ENCODE results near the gene ABCB6. TPM values are rescaled to one million over a fixed set of nuclear protein-coding genes. Genes with fewer than 3 reads are reported as not detected.

ABCB6 gene
- total and polyA plus RNA-seq, 2 donors (not counting 1 experiment from before 2014, with no cell fraction given), result 12.5 to 49.5 TPM

DNA sequence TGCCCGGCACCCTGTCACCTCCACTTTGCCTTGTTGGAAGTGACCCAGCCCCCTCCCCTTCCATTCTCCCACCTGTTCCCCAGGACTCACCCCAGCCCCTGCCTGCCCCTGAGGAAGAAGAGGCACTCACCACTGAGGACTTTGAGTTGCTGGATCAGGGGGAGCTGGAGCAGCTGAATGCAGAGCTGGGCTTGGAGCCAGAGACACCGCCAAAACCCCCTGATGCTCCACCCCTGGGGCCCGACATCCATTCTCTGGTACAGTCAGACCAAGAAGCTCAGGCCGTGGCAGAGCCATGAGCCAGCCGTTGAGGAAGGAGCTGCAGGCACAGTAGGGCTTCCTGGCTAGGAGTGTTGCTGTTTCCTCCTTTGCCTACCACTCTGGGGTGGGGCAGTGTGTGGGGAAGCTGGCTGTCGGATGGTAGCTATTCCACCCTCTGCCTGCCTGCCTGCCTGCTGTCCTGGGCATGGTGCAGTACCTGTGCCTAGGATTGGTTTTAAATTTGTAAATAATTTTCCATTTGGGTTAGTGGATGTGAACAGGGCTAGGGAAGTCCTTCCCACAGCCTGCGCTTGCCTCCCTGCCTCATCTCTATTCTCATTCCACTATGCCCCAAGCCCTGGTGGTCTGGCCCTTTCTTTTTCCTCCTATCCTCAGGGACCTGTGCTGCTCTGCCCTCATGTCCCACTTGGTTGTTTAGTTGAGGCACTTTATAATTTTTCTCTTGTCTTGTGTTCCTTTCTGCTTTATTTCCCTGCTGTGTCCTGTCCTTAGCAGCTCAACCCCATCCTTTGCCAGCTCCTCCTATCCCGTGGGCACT lies 36.2 kb downstream of the ABCB6 start:
- no peak overlapping the region for H3K27ac ChIP-seq (ENCODE audit: insufficient read depth, low read length)
- no peaks in the 10 kb centered on the region for H3K27me3 ChIP-seq (ENCODE audit: control insufficient read depth, insufficient read depth, low read length)
- TF ChIP-seq EZH2 (IDR thresholded peaks at IDR 0.05; ENCODE audit: low read length, missing control alignments), result no peak
- TF ChIP-seq, protein P1, sequence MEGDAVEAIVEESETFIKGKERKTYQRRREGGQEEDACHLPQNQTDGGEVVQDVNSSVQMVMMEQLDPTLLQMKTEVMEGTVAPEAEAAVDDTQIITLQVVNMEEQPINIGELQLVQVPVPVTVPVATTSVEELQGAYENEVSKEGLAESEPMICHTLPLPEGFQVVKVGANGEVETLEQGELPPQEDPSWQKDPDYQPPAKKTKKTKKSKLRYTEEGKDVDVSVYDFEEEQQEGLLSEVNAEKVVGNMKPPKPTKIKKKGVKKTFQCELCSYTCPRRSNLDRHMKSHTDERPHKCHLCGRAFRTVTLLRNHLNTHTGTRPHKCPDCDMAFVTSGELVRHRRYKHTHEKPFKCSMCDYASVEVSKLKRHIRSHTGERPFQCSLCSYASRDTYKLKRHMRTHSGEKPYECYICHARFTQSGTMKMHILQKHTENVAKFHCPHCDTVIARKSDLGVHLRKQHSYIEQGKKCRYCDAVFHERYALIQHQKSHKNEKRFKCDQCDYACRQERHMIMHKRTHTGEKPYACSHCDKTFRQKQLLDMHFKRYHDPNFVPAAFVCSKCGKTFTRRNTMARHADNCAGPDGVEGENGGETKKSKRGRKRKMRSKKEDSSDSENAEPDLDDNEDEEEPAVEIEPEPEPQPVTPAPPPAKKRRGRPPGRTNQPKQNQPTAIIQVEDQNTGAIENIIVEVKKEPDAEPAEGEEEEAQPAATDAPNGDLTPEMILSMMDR (conservative IDR thresholded peaks at IDR 0.05 in 1 of 2, IDR thresholded peaks at IDR 0.05 in 1 of 2; ENCODE audit: low read depth in 1 of 2, low read length in 2 of 2), result no peak
- peaks cover 7% of the 10 kb centered on the region for H3K4me1 ChIP-seq (ENCODE audit: control insufficient read depth, extremely low read depth, insufficient read depth, low read length)
- no peak overlapping the region for H3K4me3 ChIP-seq (replicated peaks in 1 of 4; ENCODE audit: control extremely low read depth in 1 of 4, insufficient read depth in 1 of 4, low read depth in 3 of 4, low read length in 4 of 4)
- H3K79me2 ChIP-seq (ENCODE audit: control insufficient read depth, insufficient read depth, low read length), result peaks cover 12% of the 10 kb centered on the region
- H3K9me3 ChIP-seq (ENCODE audit: control insufficient read depth, insufficient read depth, low read depth, low read length), result no peaks in the 10 kb centered on the region
- H4K20me1 ChIP-seq (ENCODE audit: control insufficient read depth, extremely low read depth, insufficient read depth, low read length), result no peaks in the 10 kb centered on the region
- no peak overlapping the region for H2AFZ ChIP-seq (ENCODE audit: low read length)
- H3K4me2 ChIP-seq (ENCODE audit: extremely low read depth, insufficient read depth, low read length), result no peak overlapping the region
- DNase-seq (ENCODE audit: low read depth in 2 of 2), result no peak
- peaks cover 12% of the 10 kb centered on the region for H3K36me3 ChIP-seq (ENCODE audit: control insufficient read depth, insufficient read depth, low read length)
- no peak overlapping the region for H3K9ac ChIP-seq (ENCODE audit: insufficient read depth, low read length)

DNA sequence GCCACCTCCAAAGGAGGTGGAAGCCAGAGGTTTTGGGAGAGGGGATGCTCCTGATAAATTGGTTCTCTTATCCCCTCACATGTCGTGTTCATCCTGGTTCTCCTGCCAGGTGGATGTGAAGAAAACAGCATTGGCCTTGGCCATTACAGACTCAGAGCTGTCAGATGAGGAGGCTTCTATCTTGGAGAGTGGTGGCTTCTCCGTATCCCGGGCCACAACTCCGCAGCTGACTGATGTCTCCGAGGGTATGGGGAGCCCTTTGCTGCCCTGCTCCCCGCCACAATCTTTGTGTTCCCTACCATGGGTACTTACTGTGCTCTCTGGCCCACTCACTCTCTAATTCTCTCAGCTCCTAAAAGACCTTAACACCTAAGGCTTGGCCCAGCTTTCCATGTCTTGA lies 37.2 kb downstream of the ABCB6 start:
- H4K20me1 ChIP-seq (ENCODE audit: control insufficient read depth, extremely low read depth, insufficient read depth, low read length), result no peaks in the 10 kb centered on the region
- H3K4me3 ChIP-seq (replicated peaks in 1 of 4; ENCODE audit: control extremely low read depth in 1 of 4, insufficient read depth in 1 of 4, low read depth in 3 of 4, low read length in 4 of 4), result no peak overlapping the region
- H2AFZ ChIP-seq (ENCODE audit: low read length), result no peak overlapping the region
- DNase-seq (ENCODE audit: low read depth in 2 of 2), result no peak
- H3K36me3 ChIP-seq (ENCODE audit: control insufficient read depth, insufficient read depth, low read length), result peaks cover 12% of the 10 kb centered on the region
- H3K27me3 ChIP-seq (ENCODE audit: control insufficient read depth, insufficient read depth, low read length), result no peaks in the 10 kb centered on the region
- peaks cover 7% of the 10 kb centered on the region for H3K4me1 ChIP-seq (ENCODE audit: control insufficient read depth, extremely low read depth, insufficient read depth, low read length)
- no peaks in the 10 kb centered on the region for H3K9me3 ChIP-seq (ENCODE audit: control insufficient read depth, insufficient read depth, low read depth, low read length)
- H3K27ac ChIP-seq (ENCODE audit: insufficient read depth, low read length), result no peak overlapping the region
- H3K9ac ChIP-seq (ENCODE audit: insufficient read depth, low read length), result no peak overlapping the region
- no peak for TF ChIP-seq EZH2 (IDR thresholded peaks at IDR 0.05; ENCODE audit: low read length, missing control alignments)
- TF ChIP-seq, protein P1 (conservative IDR thresholded peaks at IDR 0.05 in 1 of 2, IDR thresholded peaks at IDR 0.05 in 1 of 2; ENCODE audit: low read depth in 1 of 2, low read length in 2 of 2), result no peak
- H3K79me2 ChIP-seq (ENCODE audit: control insufficient read depth, insufficient read depth, low read length), result peaks cover 12% of the 10 kb centered on the region
- H3K4me2 ChIP-seq (ENCODE audit: extremely low read depth, insufficient read depth, low read length), result no peak overlapping the region

GRCh38 chr2:219180961-219181360 lies 37.8 kb downstream of the ABCB6 start:
- no peak overlapping the region for H2AFZ ChIP-seq (ENCODE audit: low read length)
- H3K4me1 ChIP-seq (ENCODE audit: control insufficient read depth, extremely low read depth, insufficient read depth, low read length), result peaks cover 7% of the 10 kb centered on the region
- H4K20me1 ChIP-seq (ENCODE audit: control insufficient read depth, extremely low read depth, insufficient read depth, low read length), result no peaks in the 10 kb centered on the region
- DNase-seq (ENCODE audit: low read depth in 2 of 2), result no peak
- peaks cover 15% of the 10 kb centered on the region for H3K79me2 ChIP-seq (ENCODE audit: control insufficient read depth, insufficient read depth, low read length)
- no peak overlapping the region for H3K4me2 ChIP-seq (ENCODE audit: extremely low read depth, insufficient read depth, low read length)
- no peaks in the 10 kb centered on the region for H3K27me3 ChIP-seq (ENCODE audit: control insufficient read depth, insufficient read depth, low read length)
- TF ChIP-seq, protein P1 (conservative IDR thresholded peaks at IDR 0.05 in 1 of 2, IDR thresholded peaks at IDR 0.05 in 1 of 2; ENCODE audit: low read depth in 1 of 2, low read length in 2 of 2), result no peak
- no peak for TF ChIP-seq EZH2 (IDR thresholded peaks at IDR 0.05; ENCODE audit: low read length, missing control alignments)
- no peak overlapping the region for H3K9ac ChIP-seq (ENCODE audit: insufficient read depth, low read length)
- peaks cover 12% of the 10 kb centered on the region for H3K36me3 ChIP-seq (ENCODE audit: control insufficient read depth, insufficient read depth, low read length)
- H3K4me3 ChIP-seq (replicated peaks in 1 of 4; ENCODE audit: control extremely low read depth in 1 of 4, insufficient read depth in 1 of 4, low read depth in 3 of 4, low read length in 4 of 4), result no peak overlapping the region
- H3K27ac ChIP-seq (ENCODE audit: insufficient read depth, low read length), result no peak overlapping the region
- no peaks in the 10 kb centered on the region for H3K9me3 ChIP-seq (ENCODE audit: control insufficient read depth, insufficient read depth, low read depth, low read length)

Data from fibroblast of lung (primary cell).